Kidney glomerular epithelial cell (primary cell): ENCODE results near the gene DSEL.

Experiments
- DNase-seq: peaks from one replicate; lab custom pipeline; 2025; lab: John Stamatoyannopoulos, UW

The DSEL gene

DNA sequence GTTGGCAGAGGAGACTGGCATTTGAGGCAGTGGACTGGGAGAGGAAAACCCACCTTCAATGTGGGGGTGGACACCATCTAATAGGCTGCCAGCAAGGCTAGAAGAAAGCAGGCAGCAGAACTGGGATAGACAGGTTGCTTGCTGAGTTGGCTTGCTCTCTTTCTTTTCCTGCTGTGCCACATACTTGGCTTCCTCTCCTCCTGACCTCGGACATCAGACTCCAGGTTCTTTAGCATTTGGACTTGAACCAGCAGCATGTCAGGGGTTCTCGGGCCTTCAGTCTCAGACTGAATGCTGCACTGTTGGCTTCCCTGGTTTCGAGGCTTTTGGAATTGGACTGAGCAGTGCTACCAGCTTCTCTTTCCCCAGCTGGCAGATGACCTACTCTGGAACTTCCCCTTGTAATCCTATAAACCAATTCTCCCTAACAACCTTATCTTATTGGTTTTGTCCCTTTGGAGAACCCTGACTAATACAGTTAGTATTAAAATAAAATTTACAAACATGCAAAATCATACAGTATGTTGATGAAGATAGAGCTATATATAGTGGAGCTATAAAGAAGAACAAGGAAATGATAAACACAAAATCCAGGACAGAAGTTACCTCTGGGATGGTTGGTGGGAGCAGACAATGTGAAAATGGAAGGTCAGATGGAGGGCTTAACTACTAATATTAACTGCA, 15.9 kb downstream of the DSEL start:
- no peak for DNase-seq

DNA sequence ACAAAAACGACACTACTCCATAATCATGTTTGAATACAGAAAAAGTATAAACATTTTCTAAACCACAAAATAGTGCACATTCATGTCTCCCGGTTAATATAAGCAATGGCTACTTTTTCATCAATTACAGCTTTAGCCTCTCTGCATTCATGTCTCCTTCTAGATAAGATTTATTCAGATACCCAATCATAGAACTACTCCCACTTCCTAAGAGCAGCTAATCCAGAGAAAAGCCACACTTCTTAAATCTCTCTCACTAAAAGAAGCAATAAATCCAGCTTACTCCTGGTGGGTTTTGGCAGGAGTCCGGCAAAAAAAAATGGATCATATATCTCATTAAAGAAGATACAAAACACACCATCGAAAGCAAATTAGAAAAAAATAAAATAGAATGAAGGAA, 20.1 kb downstream of the DSEL start:
- no peak for DNase-seq

DNA sequence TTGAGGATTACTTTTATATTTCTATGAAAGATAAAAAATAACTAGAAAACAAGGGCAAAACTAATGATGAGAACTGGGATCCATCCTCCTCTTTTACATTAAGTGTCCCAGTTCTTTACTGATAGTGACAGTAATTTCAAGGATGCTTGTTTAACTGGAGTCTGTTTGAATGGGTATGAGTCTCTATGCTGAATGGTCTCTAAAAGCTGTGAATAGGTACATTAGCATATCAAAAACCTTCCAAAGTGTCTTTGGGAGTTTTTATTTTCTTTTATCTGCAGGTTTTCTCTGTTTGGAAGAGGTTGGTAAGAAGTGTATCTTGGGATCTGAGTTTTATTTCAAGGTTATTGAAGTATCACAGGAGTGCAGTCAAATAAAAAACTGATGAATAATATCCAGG, 30.0 kb downstream of the DSEL start:
- DNase-seq = no peak

DNA sequence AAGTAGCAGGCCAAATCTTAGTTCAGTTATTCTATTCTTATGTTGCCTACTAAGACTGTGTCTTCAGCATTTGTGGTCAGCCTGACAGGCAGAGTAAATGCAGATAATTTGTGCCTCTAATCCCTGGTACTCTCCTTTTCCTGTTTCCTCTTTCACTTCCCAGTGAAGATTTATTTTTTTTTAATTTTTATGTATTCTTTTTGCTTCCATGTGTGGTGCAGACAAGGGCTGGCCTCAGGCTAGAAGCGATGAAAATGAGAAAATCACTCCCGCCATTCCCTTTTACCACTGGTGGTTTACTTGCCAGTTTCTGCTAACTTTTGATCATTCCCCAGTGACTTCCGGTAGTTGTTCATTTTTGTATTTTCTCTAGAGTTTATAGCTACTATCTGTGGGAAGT, 30.9 kb downstream of the DSEL start:
- no peak for DNase-seq

DNA sequence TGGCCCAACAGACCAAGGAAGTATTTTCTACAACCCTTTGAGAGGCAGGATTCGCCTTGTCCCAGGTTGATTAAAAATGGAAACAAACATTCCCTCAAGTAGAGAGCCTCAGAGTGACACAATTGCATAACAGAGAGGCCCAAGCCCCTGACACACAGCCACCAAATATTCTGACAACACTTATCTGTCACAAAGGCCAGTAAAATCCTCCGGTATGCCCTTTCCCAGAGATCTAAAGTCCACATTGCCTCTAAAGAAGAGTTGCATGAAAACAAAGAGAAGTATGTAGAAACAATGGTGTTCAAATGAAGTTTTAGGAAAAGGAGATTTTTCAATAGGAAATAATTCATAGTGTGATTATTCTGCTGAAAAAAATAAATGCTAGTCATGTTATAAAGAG, 32.1 kb downstream of the DSEL start:
- no peak for DNase-seq

DNA sequence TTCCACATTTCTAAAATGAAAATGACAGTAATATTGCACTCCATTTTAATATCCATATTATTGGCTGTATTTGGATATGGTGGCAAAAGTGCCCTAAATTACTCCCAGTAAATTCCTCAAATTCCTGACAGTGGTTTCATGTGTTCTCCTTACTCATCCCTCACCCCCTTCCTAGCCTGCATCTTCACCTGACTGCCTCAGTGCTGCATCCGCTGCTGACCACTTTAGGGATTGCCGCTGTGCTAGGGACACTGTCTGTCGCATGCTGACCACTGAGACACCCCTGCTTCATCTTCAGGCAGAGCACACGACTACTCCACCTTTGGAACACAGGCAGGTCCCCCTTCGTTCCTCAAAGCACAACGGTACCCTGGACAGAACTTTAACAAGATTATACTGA, 32.6 kb downstream of the DSEL start:
- DNase-seq = no peak

DNA sequence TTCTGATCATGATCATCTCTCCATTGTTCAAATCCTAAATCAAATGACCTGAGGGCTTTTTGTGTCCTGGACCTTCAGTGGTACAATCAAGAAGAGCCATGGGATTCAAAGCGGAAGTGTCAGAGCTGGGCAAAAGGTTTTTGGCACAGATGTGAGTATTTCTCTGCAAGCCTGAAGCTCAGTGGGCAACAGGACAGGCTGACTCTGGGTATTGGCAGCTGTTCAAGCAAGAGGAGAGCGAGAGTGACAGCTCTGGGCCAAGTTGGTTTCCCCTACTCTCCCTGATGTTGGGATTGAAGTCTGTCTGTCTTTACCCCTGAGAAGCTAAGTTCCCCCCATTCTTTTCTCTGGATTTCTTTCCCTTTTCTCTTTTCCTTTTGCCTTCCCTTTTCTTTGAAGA, 33.3 kb downstream of the DSEL start:
- DNase-seq = no peak

DNA sequence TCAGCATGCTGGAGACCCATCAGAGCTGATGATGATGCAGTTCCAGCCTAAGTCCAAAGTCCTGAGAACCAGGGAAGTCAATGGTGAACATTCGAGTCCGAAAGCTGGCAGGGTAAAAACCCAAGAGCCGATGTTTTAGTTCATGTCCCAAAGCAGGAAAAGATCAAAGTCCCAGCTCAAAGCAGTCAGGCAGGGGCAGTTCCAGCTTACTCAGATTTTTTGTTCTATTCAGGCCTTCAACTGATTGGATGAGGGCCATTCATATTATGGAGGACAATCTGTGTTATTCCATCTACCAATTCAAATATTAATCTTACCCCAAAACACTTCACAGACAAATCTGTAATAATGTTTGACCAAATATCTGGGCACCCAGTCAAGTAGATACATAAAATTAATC, 38.3 kb downstream of the DSEL start:
- no peak for DNase-seq

DNA sequence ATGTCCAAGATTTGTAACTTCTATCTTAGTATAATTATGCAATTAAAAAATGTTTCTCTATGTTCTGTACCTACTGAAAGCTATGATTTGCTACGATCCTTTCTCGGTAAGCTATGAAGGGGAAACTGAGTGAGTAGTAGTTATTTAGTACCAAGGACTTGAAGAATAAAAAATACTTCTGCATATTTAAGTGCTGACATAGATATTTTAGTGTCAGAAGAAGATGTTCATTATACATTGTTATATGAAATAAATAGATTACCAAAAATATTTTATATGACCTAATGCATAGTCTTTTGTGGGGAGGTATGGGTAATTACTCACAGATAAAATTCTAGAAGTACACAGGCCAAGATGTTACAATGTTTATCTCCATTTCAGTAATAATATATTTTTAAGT, 39.0 kb downstream of the DSEL start:
- no peak for DNase-seq

DNA sequence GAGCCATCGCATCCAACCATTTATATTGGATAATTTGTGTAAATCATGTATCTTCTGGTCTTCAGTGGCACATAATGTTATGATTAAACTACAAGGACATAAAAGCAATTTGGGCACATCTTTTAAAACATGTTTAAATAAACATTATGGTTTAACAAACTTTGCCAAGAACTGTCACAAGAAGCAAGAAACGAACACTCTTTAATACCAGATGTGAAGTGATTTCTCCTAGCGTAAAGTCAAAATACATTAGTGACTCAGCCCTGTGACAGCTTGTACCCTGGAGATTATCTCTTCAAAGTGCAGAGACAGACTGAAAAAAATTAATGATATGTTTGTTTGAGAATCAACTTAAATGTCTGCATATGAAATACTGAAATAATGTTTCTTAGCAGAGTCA, 39.9 kb downstream of the DSEL start:
- no peak for DNase-seq

DNA sequence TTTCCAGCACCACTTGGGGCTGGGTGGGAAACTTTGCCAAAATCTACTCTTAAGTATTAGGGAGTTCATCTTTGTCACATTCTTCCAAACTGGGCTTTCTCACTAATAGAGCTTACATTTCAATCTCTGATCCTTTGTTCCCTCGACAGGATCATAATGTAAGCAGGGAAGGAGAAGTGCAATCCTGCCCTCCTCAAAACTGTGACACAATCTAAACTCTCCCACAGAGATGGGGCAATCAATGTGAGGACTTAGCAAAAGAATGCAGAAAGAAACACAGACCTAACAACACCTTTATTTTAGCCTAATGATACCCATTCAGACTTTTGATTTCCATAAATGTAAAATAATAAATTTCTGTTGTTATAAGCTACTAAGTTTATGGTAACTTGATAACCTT, 40.8 kb downstream of the DSEL start:
- no peak for DNase-seq

DNA sequence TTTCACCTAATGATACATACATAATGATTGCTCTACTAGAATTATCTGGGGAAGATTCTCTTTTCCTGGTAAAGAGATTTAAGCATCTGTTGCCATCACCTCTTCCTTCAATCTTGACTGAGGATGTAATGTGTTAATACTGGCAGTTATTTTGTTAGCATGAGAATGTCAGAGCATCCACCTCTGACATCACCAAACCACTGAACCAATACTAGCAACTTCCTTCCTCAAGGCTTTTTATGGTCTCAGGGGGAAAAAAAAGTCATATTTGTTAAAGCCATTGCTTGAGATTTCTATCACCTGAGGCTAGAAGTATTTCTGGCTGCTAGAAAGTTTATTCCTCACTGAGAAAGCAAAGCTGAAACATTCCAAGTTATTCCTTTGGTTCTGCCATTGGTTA, 48.5 kb downstream of the DSEL start:
- DNase-seq = no peak

DNA sequence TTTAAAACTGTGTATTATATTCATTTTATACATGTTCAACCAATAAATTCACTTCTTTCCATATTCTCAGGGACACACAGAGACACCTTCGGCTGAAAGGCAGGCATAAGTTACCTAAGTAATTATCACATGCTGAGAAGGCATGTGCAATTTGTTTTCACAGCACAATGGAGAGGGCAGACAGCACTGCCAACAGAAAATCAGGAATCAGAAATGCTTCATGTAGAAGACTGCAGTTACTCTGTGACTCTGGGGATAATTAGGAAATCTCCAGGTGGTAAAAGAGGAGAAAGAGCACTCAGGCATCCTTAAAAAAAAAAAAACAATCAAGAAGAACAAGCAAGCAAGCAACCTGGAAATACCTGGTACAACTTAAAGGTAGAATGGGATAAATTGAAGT, 49.3 kb downstream of the DSEL start:
- DNase-seq = no peak

DNA sequence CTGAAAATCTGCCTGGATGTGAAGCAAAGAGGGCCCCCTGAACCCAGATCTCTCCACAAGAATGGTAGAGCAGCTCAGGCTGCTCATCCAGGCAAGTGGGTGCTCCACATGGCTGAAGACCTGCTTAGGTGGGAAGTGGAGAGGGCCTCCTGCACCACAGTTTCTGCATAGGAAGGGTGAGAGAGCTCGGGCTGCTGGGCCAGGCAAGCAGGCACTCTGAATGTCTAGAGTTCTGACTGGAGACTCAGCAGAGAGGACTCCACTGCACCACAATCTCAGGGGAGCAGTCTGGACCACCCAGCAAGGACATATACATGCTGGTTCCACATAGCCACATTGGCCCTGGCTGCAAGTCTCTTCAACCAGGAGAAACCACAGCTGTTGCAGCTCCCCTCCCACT, 52.0 kb downstream of the DSEL start:
- DNase-seq = no peak

DNA sequence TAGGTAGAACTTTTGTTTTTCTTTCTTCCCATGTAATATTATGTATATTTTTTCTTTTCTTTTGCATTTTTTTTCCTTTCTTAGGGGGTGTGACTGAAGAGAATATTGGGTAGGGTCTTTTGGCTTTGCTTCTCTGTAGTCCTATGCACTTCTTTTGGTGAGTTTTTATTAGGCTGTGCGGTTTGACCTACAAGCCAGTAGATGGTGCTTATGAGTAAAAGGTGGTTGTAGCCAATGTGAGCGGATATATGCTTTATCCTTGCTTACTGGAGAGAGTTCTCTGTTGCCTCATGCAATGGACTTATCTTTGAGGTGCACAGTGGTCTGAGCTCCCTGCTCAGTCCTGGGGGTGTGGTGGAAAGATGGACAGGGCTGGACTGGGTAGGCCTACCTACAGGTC, 52.7 kb downstream of the DSEL start:
- DNase-seq = no peak

DNA sequence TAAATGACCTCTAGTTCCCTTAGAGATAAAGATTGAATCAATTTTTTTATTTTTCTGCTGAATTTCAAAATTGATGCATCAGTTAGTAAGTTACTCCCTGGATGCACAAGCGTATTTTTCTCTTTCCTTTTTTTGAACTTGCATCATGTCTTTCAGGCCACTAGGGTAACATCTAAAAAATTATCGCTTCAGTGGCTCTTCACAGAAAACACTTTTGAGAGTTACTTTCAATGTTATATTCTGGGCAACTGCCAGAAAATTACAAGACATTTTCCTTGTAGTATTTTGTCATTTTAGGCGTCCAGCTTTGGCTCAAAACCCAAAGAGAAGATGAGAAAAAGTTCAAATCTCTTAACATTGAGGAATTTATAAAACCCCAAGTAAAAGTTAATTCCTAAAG, 59.8 kb downstream of the DSEL start:
- no peak for DNase-seq
